Natural killer cell (primary cell): ENCODE measurements around the gene WWC2. TPM values are rescaled to one million over a fixed set of nuclear protein-coding genes. Genes with fewer than 3 reads are reported as not detected.

ENCODE experiments used
- ATAC-seq, 3 donors: fragments of 150-1000 bp in 2 of 3; fragments of 200-7000 bp in 1 of 3; cut with Tn5 transposase; 1 replicate in 1 of 3; 2 replicates in 2 of 3; pipeline ENCODE4 v1.10.0; 2021; ENCODE audit warnings: mild to moderate bottlenecking in 2 of 3, moderate library complexity in 2 of 3
- DNase-seq, 2 donors: peaks; one replicate each; pipeline versions ENCODE4 v3.0.0 to v3.0.0-alpha.2; 2013 to 2021; ENCODE audit warnings: mixed read lengths in 1 of 2
- H3K27ac ChIP-seq: one replicate; pipeline ENCODE4 v1.5.1; 2013; ENCODE audit warnings: mild to moderate bottlenecking, low read length
- H3K27me3 ChIP-seq: one replicate; pipeline ENCODE4 v1.6.1; 2013; ENCODE audit warnings: low read length; ENCODE audit not compliant: control insufficient read depth, insufficient read depth
- H3K36me3 ChIP-seq: one replicate; pipeline ENCODE4 v1.6.1; 2013; ENCODE audit warnings: low read length; ENCODE audit not compliant: control insufficient read depth, insufficient read depth
- H3K4me1 ChIP-seq: one replicate; pipeline ENCODE4 v1.6.1; 2013; ENCODE audit warnings: low read length; ENCODE audit not compliant: control insufficient read depth, insufficient read depth
- H3K4me3 ChIP-seq: one replicate; pipeline ENCODE4 v1.5.1; 2013; ENCODE audit warnings: low read length
- H3K9me3 ChIP-seq: one replicate; pipeline ENCODE4 v1.6.1; 2013; ENCODE audit warnings: low read length; ENCODE audit not compliant: control insufficient read depth, insufficient read depth
- H3K27ac Mint-ChIP-seq, 2 donors: one replicate each; pipeline ENCODE4 v1.8.0; 2022; ENCODE audit warnings: mild to moderate bottlenecking in 2 of 2, mixed read lengths in 2 of 2, moderate library complexity in 1 of 2
- H3K27me3 Mint-ChIP-seq, 2 donors: one replicate each; pipeline ENCODE4 v1.8.0; 2022; ENCODE audit warnings: low read depth in 2 of 2, mixed read lengths in 2 of 2
- H3K36me3 Mint-ChIP-seq: one replicate; pipeline ENCODE4 v1.8.0; 2022; ENCODE audit warnings: mixed read lengths
- H3K4me1 Mint-ChIP-seq, 2 donors: one replicate each; pipeline ENCODE4 v1.8.0; 2022; ENCODE audit warnings: mixed read lengths in 2 of 2
- H3K4me3 Mint-ChIP-seq: one replicate; pipeline ENCODE4 v1.8.0; 2022; ENCODE audit warnings: mild to moderate bottlenecking, moderate library complexity, mixed read lengths
- H3K9me3 Mint-ChIP-seq, 2 donors: one replicate each; pipeline ENCODE4 v1.8.0; 2022; ENCODE audit warnings: mixed read lengths in 2 of 2
- WGBS: methylation state at CpG from one replicate; pipeline ENCODE4 v1.1.7; 2013; ENCODE audit warnings: missing lambda C conversion rate; ENCODE audit not compliant: insufficient coverage; 5-methylcytosine and 5-hydroxymethylcytosine counted together
- intact Hi-C: fragments of 100-400 bp; cut with micrococcal nuclease; formaldehyde crosslinking; loops from one replicate; pipeline ENCODE4 v1.14.2; 2022
- total RNA-seq, 4 donors: library from RNA; stranded (reverse); fragments of 120-200 nt in 1 of 4; gene quantifications; one replicate each; pipeline versions ENCODE4 v1.2.3 to v1.2.4, GENCODE V29; 2013 to 2022
- TF ChIP-seq, protein P1 (sequence below): fragments of 200-600 bp; IDR thresholded peaks from one replicate; pipeline ENCODE4 v1.8.0; 2022; ENCODE audit warnings: antibody characterized with exemption

The WWC2 gene
- total RNA-seq, 3 donors from 2014 or later (not counting 1 experiment from before 2014, with no cell fraction given) = 8.2 to 22.7 (median 9.2) TPM

GRCh38 chr4:183328832-183329231 lies 229.8 kb downstream of the WWC2 start:
- ATAC-seq = no peak
- Mint-ChIP-seq H3K36me3 (no peaks in the 10 kb centered on the region), H3K27me3 (peaks cover 40 to 68% of the 10 kb centered on the region in 2 donors), H3K4me1 (no peaks in the 10 kb centered on the region), H3K27ac (no peak overlapping the region), H3K4me3 (no peak overlapping the region), H3K9me3 (no peaks in the 10 kb centered on the region)
- no peaks in the 10 kb centered on the region for H3K4me1 ChIP-seq
- no peak overlapping the region for H3K27ac ChIP-seq
- TF ChIP-seq, protein P1, sequence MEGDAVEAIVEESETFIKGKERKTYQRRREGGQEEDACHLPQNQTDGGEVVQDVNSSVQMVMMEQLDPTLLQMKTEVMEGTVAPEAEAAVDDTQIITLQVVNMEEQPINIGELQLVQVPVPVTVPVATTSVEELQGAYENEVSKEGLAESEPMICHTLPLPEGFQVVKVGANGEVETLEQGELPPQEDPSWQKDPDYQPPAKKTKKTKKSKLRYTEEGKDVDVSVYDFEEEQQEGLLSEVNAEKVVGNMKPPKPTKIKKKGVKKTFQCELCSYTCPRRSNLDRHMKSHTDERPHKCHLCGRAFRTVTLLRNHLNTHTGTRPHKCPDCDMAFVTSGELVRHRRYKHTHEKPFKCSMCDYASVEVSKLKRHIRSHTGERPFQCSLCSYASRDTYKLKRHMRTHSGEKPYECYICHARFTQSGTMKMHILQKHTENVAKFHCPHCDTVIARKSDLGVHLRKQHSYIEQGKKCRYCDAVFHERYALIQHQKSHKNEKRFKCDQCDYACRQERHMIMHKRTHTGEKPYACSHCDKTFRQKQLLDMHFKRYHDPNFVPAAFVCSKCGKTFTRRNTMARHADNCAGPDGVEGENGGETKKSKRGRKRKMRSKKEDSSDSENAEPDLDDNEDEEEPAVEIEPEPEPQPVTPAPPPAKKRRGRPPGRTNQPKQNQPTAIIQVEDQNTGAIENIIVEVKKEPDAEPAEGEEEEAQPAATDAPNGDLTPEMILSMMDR = no peak
- 78% methylated on average over 7 of the region's 7 CpGs for WGBS
- DNase-seq = no peak
- intact Hi-C loops = no loop called here
- H3K36me3 ChIP-seq = no peaks in the 10 kb centered on the region
- H3K4me3 ChIP-seq = no peak overlapping the region
- peaks cover 2% of the 10 kb centered on the region for H3K27me3 ChIP-seq
- no peaks in the 10 kb centered on the region for H3K9me3 ChIP-seq

DNA sequence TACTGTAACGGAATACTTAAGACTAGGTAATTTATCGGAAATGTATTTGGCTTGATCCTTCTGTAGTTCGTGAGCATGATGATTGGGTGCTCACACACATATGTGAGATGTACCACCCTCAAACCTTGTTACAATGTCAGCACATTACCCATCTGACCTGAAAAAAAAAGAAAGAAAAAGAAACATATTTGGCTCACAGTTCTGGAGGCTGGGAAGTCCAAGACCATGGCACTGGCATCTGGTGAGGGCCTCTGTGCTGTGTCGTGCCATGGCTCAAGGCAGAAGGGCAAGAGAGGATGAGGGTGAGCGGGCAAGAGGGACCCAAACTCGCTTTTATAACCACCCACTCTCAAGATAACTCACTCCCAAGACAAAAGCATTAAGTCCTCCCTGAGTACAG lies 230.2 kb downstream of the WWC2 start:
- no peaks in the 10 kb centered on the region for H3K4me1 Mint-ChIP-seq
- no peaks in the 10 kb centered on the region for H3K4me1 ChIP-seq
- H3K9me3 Mint-ChIP-seq = no peaks in the 10 kb centered on the region
- H3K4me3 Mint-ChIP-seq = no peak overlapping the region
- no peaks in the 10 kb centered on the region for H3K9me3 ChIP-seq
- ATAC-seq = no peak
- H3K27ac Mint-ChIP-seq = no peak overlapping the region
- intact Hi-C loops = no loop called here
- peaks cover 42 to 70% of the 10 kb centered on the region in 2 donors for H3K27me3 Mint-ChIP-seq
- 95% methylated on average over 6 of the region's 6 CpGs for WGBS
- TF ChIP-seq, protein P1 = no peak
- no peaks in the 10 kb centered on the region for H3K36me3 Mint-ChIP-seq
- H3K4me3 ChIP-seq = no peak overlapping the region
- H3K27me3 ChIP-seq = peaks cover 2% of the 10 kb centered on the region
- H3K36me3 ChIP-seq = no peaks in the 10 kb centered on the region
- DNase-seq = no peak
- H3K27ac ChIP-seq = no peak overlapping the region

- no peaks in the 10 kb centered on the region for H3K9me3 Mint-ChIP-seq
- H3K36me3 Mint-ChIP-seq = no peaks in the 10 kb centered on the region
- no peak overlapping the region for H3K4me3 Mint-ChIP-seq
- WGBS = 92% methylated on average over 9 of the region's 10 CpGs
- TF ChIP-seq, protein P1 = no peak
- Histone ChIP-seq H3K27ac (no peak overlapping the region), H3K4me1 (no peaks in the 10 kb centered on the region), H3K36me3 (no peaks in the 10 kb centered on the region), H3K9me3 (no peaks in the 10 kb centered on the region), H3K27me3 (peaks cover 2% of the 10 kb centered on the region), H3K4me3 (no peak overlapping the region)
- H3K27me3 Mint-ChIP-seq = peaks cover 37 to 64% of the 10 kb centered on the region in 2 donors
- ATAC-seq (no peak), DNase-seq (no peak)
- H3K4me1 Mint-ChIP-seq = peaks cover 0 to 1% of the 10 kb centered on the region in 2 donors
- intact Hi-C loops = no loop called here
- H3K27ac Mint-ChIP-seq = no peak overlapping the region
Measured at GRCh38 chr4:183329954-183330742, 231.1 kb downstream of the WWC2 start.

DNA sequence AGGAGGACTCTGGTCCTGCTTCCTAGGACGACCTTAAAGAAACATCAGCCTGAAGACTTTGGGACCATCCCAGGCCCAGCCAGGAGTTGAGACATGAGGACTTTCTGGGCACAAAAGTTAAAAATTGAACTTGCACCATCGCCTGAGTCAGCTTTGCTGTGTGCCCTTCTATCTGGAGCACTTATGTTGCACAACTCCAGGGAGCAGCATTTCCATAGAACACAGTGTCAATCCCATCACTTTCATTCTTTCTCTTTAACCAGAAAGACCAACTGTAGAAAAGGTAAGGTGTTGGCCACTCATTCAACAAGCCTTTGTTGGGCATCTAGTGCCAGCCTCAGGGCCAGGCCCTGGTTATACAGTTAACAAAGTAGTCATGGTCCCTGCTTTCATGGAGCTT lies 231.8 kb downstream of the WWC2 start:
- Mint-ChIP-seq H3K4me3 (no peak overlapping the region), H3K4me1 (peaks cover 6 to 8% of the 10 kb centered on the region in 2 donors), H3K9me3 (no peaks in the 10 kb centered on the region), H3K36me3 (no peaks in the 10 kb centered on the region), H3K27ac (no peak overlapping the region), H3K27me3 (peaks cover 33 to 57% of the 10 kb centered on the region in 2 donors)
- TF ChIP-seq, protein P1 = no peak
- Histone ChIP-seq H3K4me1 (peaks cover 5% of the 10 kb centered on the region), H3K36me3 (no peaks in the 10 kb centered on the region), H3K9me3 (no peaks in the 10 kb centered on the region), H3K27me3 (peaks cover 2% of the 10 kb centered on the region), H3K4me3 (no peak overlapping the region), H3K27ac (no peak overlapping the region)
- intact Hi-C loops = no loop called here
- no peak for DNase-seq
- WGBS = 86% methylated on average over 2 of the region's 2 CpGs
- ATAC-seq = no peak
